Right atrium auricular region (tissue), 2 donors: ENCODE measurements around the gene CNPPD1. TPM values are rescaled to one million over a fixed set of nuclear protein-coding genes. Genes with fewer than 3 reads are reported as not detected.

Source experiments
- total RNA-seq, 2 donors: library from RNA; depleted of rRNA; stranded (reverse); fragments of >200 nt; gene quantifications; one replicate each; pipeline ENCODE4 v1.1.0, GENCODE V29; 2016

The CNPPD1 gene
- total RNA-seq, 2 donors from 2014 or later = 32.4 to 42.3 TPM

Other genes starting within 250 kb of the CNPPD1 start
- gene CDK5R2, start 217.3 kb downstream of the CNPPD1 start, total RNA-seq = not detected
- not detected for gene FEV, start 191.7 kb downstream of the CNPPD1 start, total RNA-seq
- gene CRYBA2, start 183.5 kb downstream of the CNPPD1 start, total RNA-seq = not detected
- gene CFAP65, start 135.4 kb downstream of the CNPPD1 start, total RNA-seq = not detected
- gene IHH, start 116.0 kb downstream of the CNPPD1 start, total RNA-seq = not detected
- gene NHEJ1, start 16.1 kb downstream of the CNPPD1 start, total RNA-seq = 1 to 10 TPM; 8.3 to 8.4 TPM
- gene SLC23A3, start 6.9 kb downstream of the CNPPD1 start, total RNA-seq = under 1 TPM; 0.33 to 0.55 TPM
- gene RETREG2, start 1.4 kb upstream of the CNPPD1 start, total RNA-seq = 10 to 100 TPM; 26.6 to 41.7 TPM
- gene ZFAND2B, start 29.9 kb upstream of the CNPPD1 start, total RNA-seq = 10 to 100 TPM; 15.5 to 31.5 TPM
- gene ABCB6, start 42.0 kb upstream of the CNPPD1 start, total RNA-seq = 10 to 100 TPM in 1 of 2 donors, 1 to 10 TPM in 1; 9.3 to 12.1 TPM
- 10 to 100 TPM; 78.8 to 80.3 TPM for gene ATG9A, start 52.7 kb upstream of the CNPPD1 start, total RNA-seq
- gene ANKZF1, start 52.9 kb upstream of the CNPPD1 start, total RNA-seq = 10 to 100 TPM; 14.5 to 14.9 TPM
- gene GLB1L, start 68.5 kb upstream of the CNPPD1 start, total RNA-seq = 1 to 10 TPM; 1.8 to 3.4 TPM
- 1 to 10 TPM; 7.0 to 9.0 TPM for gene STK16, start 68.6 kb upstream of the CNPPD1 start, total RNA-seq
- gene TUBA4B, start 76.3 kb upstream of the CNPPD1 start, total RNA-seq = not detected
- 100 to 1,000 TPM in 1 of 2 donors, 10 to 100 TPM in 1; 51.7 to 159 TPM for gene TUBA4A, start 77.0 kb upstream of the CNPPD1 start, total RNA-seq
- gene DNAJB2, start 102.4 kb upstream of the CNPPD1 start, total RNA-seq = 10 to 100 TPM; 33.3 to 38.7 TPM
- under 1 TPM in 1 of 2 donors, not detected in 1; 0.74 TPM for gene PTPRN, start 132.5 kb upstream of the CNPPD1 start, total RNA-seq
- not detected for gene RESP18, start 155.8 kb upstream of the CNPPD1 start, total RNA-seq
- 10 to 100 TPM; 48.1 to 51.2 TPM for gene DNPEP, start 211.0 kb upstream of the CNPPD1 start, total RNA-seq
- over 10,000 TPM; 12,280 to 13,654 TPM for gene DES, start 241.5 kb upstream of the CNPPD1 start, total RNA-seq